Measurements from ENCODE around the gene DOCK2.

GRCh38 chr5:169943026-169943425 lies 306.0 kb downstream of the DOCK2 start:
- TF ChIP-seq EZH2 (IDR thresholded peaks at IDR 0.05; ENCODE audit: borderline replicate concordance, low read depth, low read length, poor library complexity, severe bottlenecking) (no peak), CTCF (conservative IDR thresholded peaks at IDR 0.05; ENCODE audit: low read depth, low read length) (no peak)

Data from A673 (cell line).